ENCODE results near the gene CLEC18A. TPM values are rescaled to one million over a fixed set of nuclear protein-coding genes. Genes with fewer than 3 reads are reported as not detected.
"Not testable (repeated sequence)": the region's sequence is repeated elsewhere in the genome, so short reads cannot be mapped to it uniquely, and the experiment has no call there.

Gene CLEC18A
- total and polyA plus RNA-seq, 2 of the 8 experiments (the other 6 are each of a cell fraction or from before 2014, with no cell fraction given): 1.3 to 1.4 TPM

GRCh38 chr16:69954241-69954640, 3.1 kb downstream of the CLEC18A start:
- DNase-seq (ENCODE audit: low read depth in 1 of 2, low spot score in 2 of 2); POLR2A ChIA-PET (ENCODE audit: partially characterized antibody): not testable (repeated sequence)
- 93% methylated on average over 12 of the region's 13 CpGs; no CpG with 5 or more reads in 1 of the 2 experiments for WGBS, 2 experiments (ENCODE audit: extremely low coverage in 1 of 2, insufficient coverage in 1 of 2, insufficient read length in 1 of 2, insufficient replicate concordance in 2 of 2, low coverage in 1 of 2, low lambda C conversion rate in 2 of 2, missing lambda C conversion rate in 1 of 2)

DNA sequence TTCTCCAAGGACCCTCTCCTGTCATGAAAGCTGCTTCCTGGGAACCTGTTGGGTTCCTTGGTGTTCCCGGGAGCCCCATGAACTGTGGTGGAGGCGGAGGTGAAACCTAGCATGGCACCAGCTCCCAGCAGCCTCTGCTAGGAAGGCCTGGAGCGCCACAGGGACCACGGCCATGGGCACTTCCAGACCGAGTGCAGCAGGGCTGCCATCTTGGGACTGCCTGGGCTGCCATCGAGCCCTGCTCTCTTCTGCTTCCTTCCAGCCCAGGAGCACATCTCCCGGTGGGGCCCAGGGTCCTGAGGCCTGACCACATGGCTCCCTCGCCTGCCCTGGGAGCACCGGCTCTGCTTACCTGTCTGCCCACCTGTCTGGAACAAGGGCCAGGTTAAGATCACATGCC, 12.2 kb downstream of the CLEC18A start:
- H3K9ac ChIP-seq (replicated peaks in 1 of 4; ENCODE audit: extremely low read depth in 1 of 4, low read depth in 3 of 4, low read length in 3 of 4); H3K27ac ChIP-seq (ENCODE audit: low read depth, low read length); H3K27me3 ChIP-seq (replicated peaks in 1 of 4; ENCODE audit: control insufficient read depth in 3 of 4, extremely low read depth in 1 of 4, insufficient read depth in 3 of 4, low read length in 3 of 4); H4K8ac ChIP-seq (ENCODE audit: extremely low read depth, insufficient read depth, low read length); H2AK5ac ChIP-seq (ENCODE audit: low read depth, low read length); H3K4me1 ChIP-seq (replicated peaks in 1 of 4; ENCODE audit: control insufficient read depth in 3 of 4, insufficient read depth in 4 of 4, low read length in 3 of 4); H3K9me3 ChIP-seq (ENCODE audit: insufficient read depth in 2 of 2, low read depth in 1 of 2, low read length in 1 of 2); H3K79me1 ChIP-seq (ENCODE audit: low read depth, low read length); POLR2A ChIA-PET (ENCODE audit: partially characterized antibody); H2BK120ac ChIP-seq (replicated peaks; ENCODE audit: low read depth, low read length); H2BK12ac ChIP-seq (ENCODE audit: low read depth, low read length); DNase-seq (ENCODE audit: low read depth in 1 of 2, low spot score in 2 of 2); H4K20me1 ChIP-seq (replicated peaks in 1 of 2; ENCODE audit: control insufficient read depth in 1 of 2, insufficient read depth in 2 of 2, low read length in 2 of 2); FAIRE-seq; H2BK20ac ChIP-seq (ENCODE audit: low read length); H2BK15ac ChIP-seq (ENCODE audit: low read length); H4K91ac ChIP-seq (replicated peaks; ENCODE audit: insufficient read length, low read length); H3K14ac ChIP-seq (ENCODE audit: insufficient read length); H3K79me2 ChIP-seq (ENCODE audit: control insufficient read depth in 1 of 2, insufficient read depth in 2 of 2, low read length in 2 of 2); H2BK5ac ChIP-seq (ENCODE audit: low read depth, low read length); H3K4me2 ChIP-seq (ENCODE audit: insufficient read depth in 1 of 2, low read depth in 2 of 2, low read length in 2 of 2); CTCF ChIA-PET (ENCODE audit: partially characterized antibody); H3K4me3 ChIP-seq (ENCODE audit: extremely low read depth in 1 of 4, insufficient read depth in 2 of 4, low read depth in 3 of 4, low read length in 4 of 4); H3K23ac ChIP-seq (ENCODE audit: insufficient read length); H4K5ac ChIP-seq (ENCODE audit: insufficient read length, low read depth, low read length); H3K18ac ChIP-seq (ENCODE audit: extremely low read depth, low read length); H3K4ac ChIP-seq (replicated peaks; ENCODE audit: insufficient read length, low read depth, low read length); H3K36me3 ChIP-seq (ENCODE audit: control insufficient read depth in 2 of 4, insufficient read depth in 4 of 4, low read length in 3 of 4); H3K23me2 ChIP-seq (ENCODE audit: low read depth, low read length); H2AFZ ChIP-seq (ENCODE audit: low read length); H3K56ac ChIP-seq (replicated peaks; ENCODE audit: insufficient read length, low read depth, low read length): not testable (repeated sequence)
- no CpG with 5 or more reads among the region's 9 CpGs for WGBS, 2 experiments (ENCODE audit: extremely low coverage in 1 of 2, insufficient coverage in 1 of 2, insufficient read length in 1 of 2, insufficient replicate concordance in 2 of 2, low coverage in 1 of 2, low lambda C conversion rate in 2 of 2, missing lambda C conversion rate in 1 of 2)

More at GRCh38 chr16:69954241-69954640, 3.1 kb downstream of the CLEC18A start:
- H4K91ac ChIP-seq (replicated peaks; ENCODE audit: insufficient read length, low read length); H3K79me1 ChIP-seq (ENCODE audit: low read depth, low read length); H3K4ac ChIP-seq (replicated peaks; ENCODE audit: insufficient read length, low read depth, low read length); H3K36me3 ChIP-seq (ENCODE audit: control insufficient read depth in 2 of 4, insufficient read depth in 4 of 4, low read length in 3 of 4); H2BK5ac ChIP-seq (ENCODE audit: low read depth, low read length); H2AK5ac ChIP-seq (ENCODE audit: low read depth, low read length); H3K18ac ChIP-seq (ENCODE audit: extremely low read depth, low read length); H4K20me1 ChIP-seq (replicated peaks in 1 of 2; ENCODE audit: control insufficient read depth in 1 of 2, insufficient read depth in 2 of 2, low read length in 2 of 2); CTCF ChIA-PET (ENCODE audit: partially characterized antibody); H3K79me2 ChIP-seq (ENCODE audit: control insufficient read depth in 1 of 2, insufficient read depth in 2 of 2, low read length in 2 of 2); H3K9me3 ChIP-seq (ENCODE audit: insufficient read depth in 2 of 2, low read depth in 1 of 2, low read length in 1 of 2); H2BK15ac ChIP-seq (ENCODE audit: low read length); H2BK12ac ChIP-seq (ENCODE audit: low read depth, low read length); H3K9ac ChIP-seq (replicated peaks in 1 of 4; ENCODE audit: extremely low read depth in 1 of 4, low read depth in 3 of 4, low read length in 3 of 4); H3K56ac ChIP-seq (replicated peaks; ENCODE audit: insufficient read length, low read depth, low read length); H2BK120ac ChIP-seq (replicated peaks; ENCODE audit: low read depth, low read length); H3K4me2 ChIP-seq (ENCODE audit: insufficient read depth in 1 of 2, low read depth in 2 of 2, low read length in 2 of 2); H3K27ac ChIP-seq (ENCODE audit: low read depth, low read length); H3K23ac ChIP-seq (ENCODE audit: insufficient read length); H4K8ac ChIP-seq (ENCODE audit: extremely low read depth, insufficient read depth, low read length); H3K27me3 ChIP-seq (replicated peaks in 1 of 4; ENCODE audit: control insufficient read depth in 3 of 4, extremely low read depth in 1 of 4, insufficient read depth in 3 of 4, low read length in 3 of 4); H3K23me2 ChIP-seq (ENCODE audit: low read depth, low read length); H3K4me1 ChIP-seq (replicated peaks in 1 of 4; ENCODE audit: control insufficient read depth in 3 of 4, insufficient read depth in 4 of 4, low read length in 3 of 4); H3K14ac ChIP-seq (ENCODE audit: insufficient read length); FAIRE-seq; H3K4me3 ChIP-seq (ENCODE audit: extremely low read depth in 1 of 4, insufficient read depth in 2 of 4, low read depth in 3 of 4, low read length in 4 of 4); H2AFZ ChIP-seq (ENCODE audit: low read length); H2BK20ac ChIP-seq (ENCODE audit: low read length); H4K5ac ChIP-seq (ENCODE audit: insufficient read length, low read depth, low read length): not testable (repeated sequence)

Data from H1 (cell line).